HL-60 (cell line): ENCODE data around the gene DMD.

Experiments used
- DNase-seq, 2 experiments: peaks; one replicate each; pipeline ENCODE4 v3.0.0-alpha.2; 2010 to 2020; ENCODE audit warnings: low read depth in 1 of 2, low spot score in 1 of 2
- H3K27ac ChIP-seq: fragments of 250-450 bp; sonication (Bioruptor Pico); replicated peaks from 2 replicates; pipeline ENCODE4 v1.5.1; 2020; ENCODE audit warnings: mild to moderate bottlenecking, moderate library complexity
- H3K27me3 ChIP-seq: fragments of 250-450 bp; sonication (Bioruptor Pico); 2 replicates; pipeline ENCODE4 v1.5.1; 2021; ENCODE audit warnings: mild to moderate bottlenecking, moderate library complexity; ENCODE audit not compliant: insufficient read depth, poor library complexity, severe bottlenecking
- H3K4me3 ChIP-seq: replicated peaks from 2 replicates; pipeline ENCODE4 v1.5.1; 2011; ENCODE audit warnings: mild to moderate bottlenecking, control low read depth, low read length; ENCODE audit not compliant: insufficient read depth
- CTCF ChIP-seq: IDR thresholded peaks from one replicate; pipeline ENCODE4 v1.5.1; 2011; ENCODE audit warnings: low read length, control low read depth, inconsistent platforms; ENCODE audit not compliant: insufficient read depth
- GABPA ChIP-seq: IDR thresholded peaks from 2 replicates; pipeline ENCODE4 v1.6.1; 2012; ENCODE audit warnings: low read depth
- POLR2AphosphoS5 ChIP-seq: IDR thresholded peaks from 2 replicates; pipeline ENCODE4 v1.6.1; 2012; ENCODE audit warnings: low read depth
- REST ChIP-seq: IDR thresholded peaks from 2 replicates; pipeline ENCODE4 v1.6.1; 2012; ENCODE audit warnings: low read depth; ENCODE audit not compliant: insufficient replicate concordance
- SPI1 ChIP-seq: IDR thresholded peaks from 2 replicates; pipeline ENCODE4 v1.6.1; 2012; ENCODE audit warnings: low read depth, mild to moderate bottlenecking, borderline replicate concordance

The DMD gene

GRCh38 chrX:32851556-32851955 is 359.8 kb downstream of the DMD start:
- Histone ChIP-seq H3K4me3 (no peak overlapping the region), H3K27me3 (no peaks in the 10 kb centered on the region), H3K27ac (no peak overlapping the region)
- DNase-seq: no peak
- TF ChIP-seq REST (no peak), SPI1 (no peak), POLR2AphosphoS5 (no peak), CTCF (no peak), GABPA (no peak)

GRCh38 chrX:32847921-32848320 is 363.4 kb downstream of the DMD start:
- TF ChIP-seq SPI1: no peak
- TF ChIP-seq POLR2AphosphoS5: no peak
- TF ChIP-seq CTCF: no peak
- TF ChIP-seq REST: no peak
- no peak for TF ChIP-seq GABPA
- DNase-seq: no peak
- H3K27me3 ChIP-seq: no peaks in the 10 kb centered on the region
- H3K4me3 ChIP-seq: no peak overlapping the region
- no peak overlapping the region for H3K27ac ChIP-seq

GRCh38 chrX:32842053-32842452 is 369.3 kb downstream of the DMD start:
- H3K27me3 ChIP-seq: no peaks in the 10 kb centered on the region
- no peak overlapping the region for H3K4me3 ChIP-seq
- no peak overlapping the region for H3K27ac ChIP-seq
- no peak for DNase-seq
- TF ChIP-seq CTCF (no peak), REST (no peak), POLR2AphosphoS5 (no peak), GABPA (no peak), SPI1 (no peak)
